ENCODE measurements around the gene PTPDC1. TPM values are rescaled to one million over a fixed set of nuclear protein-coding genes. Genes with fewer than 3 reads are reported as not detected.
"Not testable (repeated sequence)": the region's sequence is repeated elsewhere in the genome, so short reads cannot be mapped to it uniquely, and the experiment has no call there.

PTPDC1 gene
- total RNA-seq, 1 donor from 2014 or later, result 5.4 TPM

DNA sequence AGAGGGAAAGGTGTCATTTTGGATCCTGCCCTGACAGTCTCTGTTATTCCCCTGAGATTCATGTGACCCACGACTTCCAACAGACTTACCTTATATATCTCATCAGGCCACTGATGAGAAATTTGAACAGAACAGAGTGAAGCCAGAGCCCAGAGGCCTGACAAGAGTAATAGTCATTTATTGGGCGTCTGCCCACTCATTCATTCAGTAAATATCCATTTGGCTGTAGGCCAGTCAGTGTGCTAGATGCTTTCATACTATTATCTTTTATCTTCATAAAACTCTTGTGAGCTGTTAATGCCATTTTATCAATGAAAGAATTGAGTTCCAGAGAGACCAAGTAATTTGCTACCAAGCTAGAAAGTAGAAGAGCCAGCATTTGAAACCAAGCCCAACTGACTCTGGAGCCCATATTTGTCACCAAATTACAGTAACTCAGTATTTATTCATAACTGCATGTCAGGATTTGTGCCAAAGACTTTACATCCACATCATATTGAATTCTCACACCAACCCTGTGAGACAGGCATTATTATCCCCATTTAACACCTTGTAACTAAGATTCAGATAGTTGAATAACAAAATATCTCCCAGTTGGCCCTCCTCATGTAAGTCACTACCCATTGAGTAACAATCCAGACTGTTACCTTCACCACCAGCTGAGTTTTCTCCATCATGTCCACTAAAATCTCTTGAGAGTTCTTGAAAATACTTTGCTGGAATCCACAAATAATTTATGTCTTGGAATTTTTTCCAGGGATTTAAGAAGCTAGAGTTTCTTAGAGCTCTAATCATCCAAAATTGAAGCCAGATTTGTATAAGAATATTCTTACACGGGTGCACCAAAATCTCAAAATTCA lies 2.5 kb downstream of the PTPDC1 start:
- Mint-ChIP-seq H3K27me3 (ENCODE audit: low read depth, unreplicated experiment) (no peaks in the 10 kb centered on the region), H3K4me3 (ENCODE audit: unreplicated experiment) (no peak overlapping the region), H3K36me3 (ENCODE audit: low read depth, unreplicated experiment) (peaks cover 4% of the 10 kb centered on the region), H3K27ac (ENCODE audit: unreplicated experiment) (no peak overlapping the region), H3K4me1 (ENCODE audit: low read depth, unreplicated experiment) (peaks cover 8% of the 10 kb centered on the region), H3K9me3 (ENCODE audit: unreplicated experiment) (no peaks in the 10 kb centered on the region)
- H3K4me3 ChIP-seq (ENCODE audit: insufficient read depth, low read depth, low read length), result no peak overlapping the region
- H3K36me3 ChIP-seq (ENCODE audit: insufficient read depth, low read length), result peaks cover 4% of the 10 kb centered on the region
- no peak for TF ChIP-seq EZH2 (IDR thresholded peaks at IDR 0.05; ENCODE audit: insufficient read depth, low read length)
- TF ChIP-seq, protein P1, sequence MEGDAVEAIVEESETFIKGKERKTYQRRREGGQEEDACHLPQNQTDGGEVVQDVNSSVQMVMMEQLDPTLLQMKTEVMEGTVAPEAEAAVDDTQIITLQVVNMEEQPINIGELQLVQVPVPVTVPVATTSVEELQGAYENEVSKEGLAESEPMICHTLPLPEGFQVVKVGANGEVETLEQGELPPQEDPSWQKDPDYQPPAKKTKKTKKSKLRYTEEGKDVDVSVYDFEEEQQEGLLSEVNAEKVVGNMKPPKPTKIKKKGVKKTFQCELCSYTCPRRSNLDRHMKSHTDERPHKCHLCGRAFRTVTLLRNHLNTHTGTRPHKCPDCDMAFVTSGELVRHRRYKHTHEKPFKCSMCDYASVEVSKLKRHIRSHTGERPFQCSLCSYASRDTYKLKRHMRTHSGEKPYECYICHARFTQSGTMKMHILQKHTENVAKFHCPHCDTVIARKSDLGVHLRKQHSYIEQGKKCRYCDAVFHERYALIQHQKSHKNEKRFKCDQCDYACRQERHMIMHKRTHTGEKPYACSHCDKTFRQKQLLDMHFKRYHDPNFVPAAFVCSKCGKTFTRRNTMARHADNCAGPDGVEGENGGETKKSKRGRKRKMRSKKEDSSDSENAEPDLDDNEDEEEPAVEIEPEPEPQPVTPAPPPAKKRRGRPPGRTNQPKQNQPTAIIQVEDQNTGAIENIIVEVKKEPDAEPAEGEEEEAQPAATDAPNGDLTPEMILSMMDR (IDR thresholded peaks at IDR 0.05; ENCODE audit: insufficient read depth, low read depth, low read length), result no peak
- H3K4me2 ChIP-seq (ENCODE audit: low read length), result peak overlapping the region; percentile 35
- DNase-seq (ENCODE audit: low read depth), result peak; percentile 70
- no peak overlapping the region for H2AFZ ChIP-seq (ENCODE audit: low read depth, low read length)
- FAIRE-seq, result no peak
- no peaks in the 10 kb centered on the region for H3K79me2 ChIP-seq (ENCODE audit: insufficient read depth, low read length)
- peak overlapping the region; percentile 11 for H3K27ac ChIP-seq (ENCODE audit: low read depth, low read length)
- H3K27me3 ChIP-seq (ENCODE audit: insufficient read depth, low read length), result no peaks in the 10 kb centered on the region
- no peaks in the 10 kb centered on the region for H3K9me3 ChIP-seq (ENCODE audit: insufficient read depth, low read depth, low read length)
- peak overlapping the region; percentile 24 for H3K9ac ChIP-seq (ENCODE audit: low read length)
- H3K4me1 ChIP-seq (ENCODE audit: insufficient read depth, low read length), result peaks cover 10% of the 10 kb centered on the region
- H4K20me1 ChIP-seq (ENCODE audit: insufficient read depth, low read length), result no peaks in the 10 kb centered on the region

DNA sequence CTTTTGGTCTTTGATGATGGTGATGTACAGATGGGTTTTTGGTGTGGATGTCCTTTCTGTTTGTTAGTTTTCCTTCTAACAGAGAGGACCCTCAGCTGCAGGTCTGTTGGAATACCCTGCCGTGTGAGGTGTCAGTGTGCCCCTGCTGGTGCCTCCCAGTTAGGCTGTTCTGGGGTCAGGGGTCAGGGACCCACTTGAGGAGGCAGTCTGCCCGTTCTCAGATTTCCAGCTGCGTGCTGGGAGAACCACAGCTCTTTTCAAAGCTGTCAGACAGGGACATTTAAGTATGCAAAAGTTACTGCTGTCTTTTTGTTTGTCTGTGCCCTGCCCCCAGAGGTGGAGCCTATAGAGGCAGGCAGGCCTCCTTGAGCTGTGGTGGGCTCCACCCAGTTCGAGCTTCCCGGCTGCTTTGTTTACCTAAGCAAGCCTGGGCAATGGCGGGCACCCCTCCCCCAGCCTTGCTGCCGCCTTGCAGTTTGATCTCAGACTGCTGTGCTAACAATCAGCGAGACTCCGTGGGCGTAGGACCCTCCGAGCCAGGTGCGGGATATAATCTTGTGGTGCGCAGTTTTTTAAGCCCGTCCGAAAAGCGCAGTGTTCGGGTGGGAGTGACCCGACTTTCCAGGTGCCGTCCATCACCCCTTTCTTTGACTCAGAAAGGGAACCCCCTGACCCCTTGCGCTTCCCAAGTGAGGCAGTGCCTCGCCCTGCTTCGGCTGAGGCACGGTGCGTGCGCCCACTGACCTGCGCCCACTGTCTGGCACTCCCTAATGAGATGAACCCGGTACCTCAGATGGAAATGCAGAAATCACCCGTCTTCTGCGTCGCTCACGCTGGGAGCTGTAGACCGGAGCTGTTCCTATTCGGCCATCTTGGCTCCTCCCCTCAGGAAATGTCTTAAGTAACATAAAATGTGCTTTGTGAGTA lies 10.2 kb downstream of the PTPDC1 start:
- peaks cover 17% of the 10 kb centered on the region for H3K4me1 ChIP-seq (ENCODE audit: insufficient read depth, low read length)
- DNase-seq (ENCODE audit: low read depth); H3K36me3 ChIP-seq (ENCODE audit: insufficient read depth, low read length); H2AFZ ChIP-seq (ENCODE audit: low read depth, low read length); H3K79me2 ChIP-seq (ENCODE audit: insufficient read depth, low read length); H3K4me3 ChIP-seq (ENCODE audit: insufficient read depth, low read depth, low read length); H3K4me1 Mint-ChIP-seq (ENCODE audit: low read depth, unreplicated experiment); H4K20me1 ChIP-seq (ENCODE audit: insufficient read depth, low read length); H3K27me3 Mint-ChIP-seq (ENCODE audit: low read depth, unreplicated experiment); H3K9me3 ChIP-seq (ENCODE audit: insufficient read depth, low read depth, low read length); H3K27ac Mint-ChIP-seq (ENCODE audit: unreplicated experiment); FAIRE-seq; H3K27me3 ChIP-seq (ENCODE audit: insufficient read depth, low read length); H3K9ac ChIP-seq (ENCODE audit: low read length); H3K4me3 Mint-ChIP-seq (ENCODE audit: unreplicated experiment); H3K4me2 ChIP-seq (ENCODE audit: low read length); H3K9me3 Mint-ChIP-seq (ENCODE audit: unreplicated experiment); H3K27ac ChIP-seq (ENCODE audit: low read depth, low read length); H3K36me3 Mint-ChIP-seq (ENCODE audit: low read depth, unreplicated experiment): not testable (repeated sequence)

DNA sequence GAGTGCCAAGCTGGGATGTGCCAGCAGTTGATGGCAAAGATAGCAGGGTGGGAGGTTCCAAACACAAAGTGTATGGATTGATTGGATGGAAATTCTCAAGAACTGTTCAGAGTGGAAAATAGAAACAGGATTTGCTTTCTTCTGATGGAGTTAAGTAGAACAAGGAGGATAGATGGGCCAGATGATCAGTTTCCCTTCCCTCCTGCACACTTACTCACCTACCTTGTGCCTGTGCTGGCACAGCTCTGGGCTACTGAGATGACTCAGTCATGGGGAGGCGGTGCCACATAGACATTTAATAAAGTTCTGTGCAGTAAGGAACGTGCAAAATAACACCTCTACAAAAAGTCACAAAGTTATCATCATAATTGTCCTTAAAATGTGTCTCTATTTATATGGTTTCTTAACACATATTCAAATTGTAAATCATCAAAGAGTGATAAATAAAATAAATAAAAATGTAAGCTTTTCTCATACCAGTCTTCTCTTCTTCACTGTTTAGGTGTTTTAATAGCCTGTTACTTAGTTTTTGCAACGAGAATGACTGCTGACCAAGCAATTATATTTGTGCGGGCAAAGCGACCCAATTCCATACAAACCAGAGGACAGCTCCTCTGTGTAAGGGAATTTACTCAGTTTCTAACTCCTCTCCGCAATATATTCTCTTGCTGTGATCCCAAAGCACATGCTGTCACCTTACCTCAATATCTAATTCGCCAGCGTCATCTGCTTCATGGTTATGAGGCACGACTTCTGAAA lies 12.7 kb downstream of the PTPDC1 start:
- H3K36me3 ChIP-seq (ENCODE audit: insufficient read depth, low read length), result no peaks in the 10 kb centered on the region
- H3K9me3 ChIP-seq (ENCODE audit: insufficient read depth, low read depth, low read length), result no peaks in the 10 kb centered on the region
- Mint-ChIP-seq H3K9me3 (ENCODE audit: unreplicated experiment) (peaks cover 2% of the 10 kb centered on the region), H3K36me3 (ENCODE audit: low read depth, unreplicated experiment) (peaks cover 11% of the 10 kb centered on the region), H3K27me3 (ENCODE audit: low read depth, unreplicated experiment) (no peaks in the 10 kb centered on the region), H3K27ac (ENCODE audit: unreplicated experiment) (no peak overlapping the region), H3K4me3 (ENCODE audit: unreplicated experiment) (no peak overlapping the region), H3K4me1 (ENCODE audit: low read depth, unreplicated experiment) (peaks cover 9% of the 10 kb centered on the region)
- H3K79me2 ChIP-seq (ENCODE audit: insufficient read depth, low read length), result no peaks in the 10 kb centered on the region
- peaks cover 17% of the 10 kb centered on the region for H3K4me1 ChIP-seq (ENCODE audit: insufficient read depth, low read length)
- FAIRE-seq, result no peak
- H3K4me3 ChIP-seq (ENCODE audit: insufficient read depth, low read depth, low read length), result no peak overlapping the region
- DNase-seq (ENCODE audit: low read depth), result peak; percentile 43
- peak overlapping the region; percentile 59 for H3K4me2 ChIP-seq (ENCODE audit: low read length)
- H3K9ac ChIP-seq (ENCODE audit: low read length), result no peak overlapping the region
- no peak overlapping the region for H3K27ac ChIP-seq (ENCODE audit: low read depth, low read length)
- TF ChIP-seq, protein P1 (IDR thresholded peaks at IDR 0.05; ENCODE audit: insufficient read depth, low read depth, low read length), result no peak
- TF ChIP-seq EZH2 (IDR thresholded peaks at IDR 0.05; ENCODE audit: insufficient read depth, low read length), result no peak
- no peak overlapping the region for H2AFZ ChIP-seq (ENCODE audit: low read depth, low read length)
- H3K27me3 ChIP-seq (ENCODE audit: insufficient read depth, low read length), result no peaks in the 10 kb centered on the region
- H4K20me1 ChIP-seq (ENCODE audit: insufficient read depth, low read length), result no peaks in the 10 kb centered on the region
